Mesenchymal stem cell (in vitro differentiated cells and primary cell): ENCODE measurements around the gene NUDCD3.
A peak's percentile ranks its signal among the peaks of the same experiment; 100 is the strongest.

Experiments used
- DNase-seq: peaks from one replicate; pipeline ENCODE4 v3.0.0-alpha.2; 2013
- H2AFZ ChIP-seq: one replicate; pipeline ENCODE4 v1.6.1; 2013; ENCODE audit warnings: low read depth, mild to moderate bottlenecking, control low read depth, inconsistent platforms, low read length, moderate library complexity
- H2AK5ac ChIP-seq: 2 replicates; pipeline ENCODE4 v1.6.1; 2013; ENCODE audit warnings: low read length, moderate library complexity, mild to moderate bottlenecking, inconsistent platforms; ENCODE audit not compliant: severe bottlenecking
- H2BK120ac ChIP-seq: one replicate; pipeline ENCODE4 v1.6.1; 2013; ENCODE audit warnings: low read depth, mild to moderate bottlenecking, inconsistent platforms, low read length, moderate library complexity
- H2BK12ac ChIP-seq, 2 experiments: one replicate each; pipeline ENCODE4 v1.6.1; 2013; ENCODE audit warnings: inconsistent platforms in 2 of 2, low read length in 2 of 2, mild to moderate bottlenecking in 2 of 2, moderate library complexity in 2 of 2, control low read depth in 1 of 2
- H2BK15ac ChIP-seq: one replicate; pipeline ENCODE4 v1.6.1; 2013; ENCODE audit warnings: mild to moderate bottlenecking, low read depth, inconsistent platforms; ENCODE audit not compliant: poor library complexity, severe bottlenecking
- H2BK5ac ChIP-seq: 2 replicates; pipeline ENCODE4 v1.6.1; 2013; ENCODE audit warnings: low read depth, mild to moderate bottlenecking, low read length, control low read depth, inconsistent platforms; ENCODE audit not compliant: poor library complexity, severe bottlenecking
- H3K14ac ChIP-seq, 2 experiments: one replicate each; pipeline ENCODE4 v1.6.1; 2013; ENCODE audit warnings: inconsistent platforms in 2 of 2, low read length in 2 of 2, control low read depth in 1 of 2, mild to moderate bottlenecking in 1 of 2, moderate library complexity in 1 of 2
- H3K18ac ChIP-seq, 2 experiments: one replicate each; pipeline ENCODE4 v1.6.1; 2013; ENCODE audit warnings: inconsistent platforms in 2 of 2, low read length in 2 of 2, control low read depth in 1 of 2, low read depth in 1 of 2, mild to moderate bottlenecking in 1 of 2
- H3K23ac ChIP-seq, 2 experiments: one replicate each; pipeline ENCODE4 v1.6.1; 2013; ENCODE audit warnings: inconsistent platforms in 2 of 2, low read length in 2 of 2, mild to moderate bottlenecking in 2 of 2, moderate library complexity in 2 of 2, control low read depth in 1 of 2
- H3K27ac ChIP-seq: 2 replicates; pipeline ENCODE4 v1.5.1; 2013; ENCODE audit warnings: mild to moderate bottlenecking, moderate library complexity, low read length, control low read depth, inconsistent platforms; ENCODE audit not compliant: poor library complexity, severe bottlenecking
- H3K27me3 ChIP-seq, 2 experiments: 2 replicates each; pipeline versions ENCODE4 v1.6.1 to v1.7.0; 2013; ENCODE audit warnings: low read length in 2 of 2, mild to moderate bottlenecking in 2 of 2, moderate library complexity in 2 of 2, control low read depth in 1 of 2, inconsistent platforms in 1 of 2; ENCODE audit not compliant: control insufficient read depth in 1 of 2, insufficient read depth in 1 of 2
- H3K36me3 ChIP-seq, 2 experiments: 2 replicates each; pipeline versions ENCODE4 v1.6.1 to v1.7.0; 2013; ENCODE audit warnings: low read length in 2 of 2, control low read depth in 1 of 2, inconsistent platforms in 1 of 2, low read depth in 1 of 2, mild to moderate bottlenecking in 1 of 2; ENCODE audit not compliant: insufficient read depth in 2 of 2, control insufficient read depth in 1 of 2
- H3K4ac ChIP-seq, 2 experiments: one replicate each; pipeline ENCODE4 v1.6.1; 2013; ENCODE audit warnings: inconsistent platforms in 2 of 2, low read length in 2 of 2, mild to moderate bottlenecking in 2 of 2, moderate library complexity in 2 of 2, control low read depth in 1 of 2, low read depth in 1 of 2
- H3K4me1 ChIP-seq: 2 replicates; pipeline ENCODE4 v1.6.1; 2013; ENCODE audit warnings: low read depth, low read length, control low read depth; ENCODE audit not compliant: control insufficient read depth, insufficient read depth
- H3K4me2 ChIP-seq: 2 replicates; pipeline ENCODE4 v1.6.1; 2013; ENCODE audit warnings: low read length, mild to moderate bottlenecking, inconsistent platforms; ENCODE audit not compliant: poor library complexity, severe bottlenecking
- H3K4me3 ChIP-seq, 2 experiments: 2 replicates each; pipeline versions ENCODE4 v1.5.1 to v1.7.0; 2013; ENCODE audit warnings: low read length in 2 of 2, mild to moderate bottlenecking in 2 of 2, control low read depth in 1 of 2, low read depth in 1 of 2; ENCODE audit not compliant: insufficient read depth in 1 of 2
- H3K79me1 ChIP-seq: replicated peaks from 2 replicates; pipeline ENCODE4 v1.6.1; 2013; ENCODE audit warnings: mild to moderate bottlenecking, control low read depth, low read length, inconsistent platforms; ENCODE audit not compliant: poor library complexity, severe bottlenecking
- H3K9ac ChIP-seq: 2 replicates; pipeline ENCODE4 v1.7.0; 2013; ENCODE audit warnings: mild to moderate bottlenecking, low read length, moderate library complexity
- H3K9me3 ChIP-seq: 2 replicates; pipeline ENCODE4 v1.7.0; 2013; ENCODE audit warnings: mild to moderate bottlenecking, low read length; ENCODE audit not compliant: control insufficient read depth
- H4K8ac ChIP-seq: one replicate; pipeline ENCODE4 v1.6.1; 2013; ENCODE audit warnings: inconsistent platforms, mild to moderate bottlenecking, low read length, moderate library complexity
- H4K91ac ChIP-seq: one replicate; pipeline ENCODE4 v1.6.1; 2013; ENCODE audit warnings: mild to moderate bottlenecking, low read length, inconsistent platforms
- WGBS: methylation state at CpG from one replicate; pipeline ENCODE4 v1.1.7; 2013; ENCODE audit warnings: mixed read lengths; 5-methylcytosine and 5-hydroxymethylcytosine counted together

The NUDCD3 gene

DNA sequence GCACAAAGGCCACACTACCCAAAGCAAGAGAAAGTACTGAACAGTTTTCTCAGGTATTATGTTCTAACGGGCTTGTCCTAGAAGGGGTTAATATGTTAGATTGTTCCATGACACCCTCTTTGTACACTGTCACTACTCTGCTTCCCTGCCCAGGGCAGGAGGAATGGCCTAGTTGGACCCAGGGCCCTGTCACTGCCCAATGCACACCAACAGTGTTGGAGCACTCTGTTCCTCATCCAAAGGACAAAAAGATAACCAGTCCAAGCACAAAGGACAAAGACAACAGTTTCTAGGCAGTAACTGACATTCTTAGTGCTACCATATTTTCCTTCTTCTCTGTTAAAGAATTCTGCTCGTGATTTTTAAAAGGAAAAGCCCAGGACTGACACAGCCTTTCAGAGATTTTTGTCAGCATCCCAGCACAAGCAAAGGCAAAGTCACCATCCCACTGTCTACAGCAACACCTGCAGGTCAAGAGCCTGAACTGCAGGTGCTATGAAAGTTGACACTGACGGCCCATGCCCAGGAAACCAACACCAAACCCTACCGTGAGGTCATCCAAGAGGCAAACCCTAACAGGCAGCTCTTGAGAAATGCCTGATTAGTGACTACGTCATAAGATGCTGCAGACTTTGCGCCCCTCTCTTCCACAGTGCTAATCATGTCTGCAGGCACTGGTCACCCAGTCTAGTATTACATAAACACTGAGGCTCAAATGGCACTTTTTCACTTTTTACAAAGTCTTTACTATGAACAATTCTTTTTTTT, 13.2 kb downstream of the NUDCD3 start:
- Histone ChIP-seq H3K14ac (no peak overlapping the region), H3K23ac (no peak overlapping the region), H3K4me2 (no peak overlapping the region), H3K9ac (peak overlapping the region; percentile 56), H4K91ac (no peak overlapping the region), H3K9me3 (no peaks in the 10 kb centered on the region), H3K36me3 (peaks cover 14 to 54% of the 10 kb centered on the region in 2 experiments), H2BK12ac (no peak overlapping the region), H3K4me1 (peaks cover 11% of the 10 kb centered on the region), H4K8ac (no peak overlapping the region), H3K4ac (no peak overlapping the region), H2AK5ac (peak overlapping the region; percentile 11), H3K18ac (no peak overlapping the region), H2BK120ac (no peak overlapping the region), H3K79me1 (peaks cover 24% of the 10 kb centered on the region), H2BK5ac (no peak overlapping the region), H3K4me3 (no peak overlapping the region), H2BK15ac (no peak overlapping the region), H2AFZ (no peak overlapping the region), H3K27me3 (no peaks in the 10 kb centered on the region), H3K27ac (peak overlapping the region; percentile 9)
- 16% methylated on average over 5 of the region's 6 CpGs for WGBS
- peak; percentile 89 for DNase-seq

DNA sequence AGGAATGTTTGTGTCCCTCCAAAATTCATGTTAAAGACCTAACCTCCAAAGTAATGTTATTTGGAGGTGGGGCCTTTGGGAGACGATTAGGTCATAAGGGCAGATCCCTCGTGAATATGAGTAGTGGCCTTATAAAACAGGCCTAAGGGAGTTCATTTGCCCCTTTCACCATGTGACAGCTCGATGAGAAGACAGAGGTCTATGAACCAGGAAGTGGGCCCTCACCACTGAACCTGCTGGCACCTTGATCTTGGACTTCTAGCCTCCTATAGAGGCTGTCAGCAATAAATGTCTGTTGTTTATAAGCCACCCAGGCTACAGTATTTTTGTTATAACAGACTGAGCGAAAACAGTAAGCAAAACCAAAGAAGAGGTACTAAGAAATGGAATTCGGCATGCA, 14.1 kb downstream of the NUDCD3 start:
- Histone ChIP-seq H3K4me1 (peaks cover 13% of the 10 kb centered on the region), H4K91ac (no peak overlapping the region), H2AFZ (no peak overlapping the region), H3K4me2 (no peak overlapping the region), H3K23ac (no peak overlapping the region), H2BK12ac (no peak overlapping the region), H3K14ac (no peak overlapping the region), H3K36me3 (peaks cover 15 to 51% of the 10 kb centered on the region in 2 experiments), H3K4ac (no peak overlapping the region), H2BK120ac (no peak overlapping the region), H3K27ac (no peak overlapping the region), H4K8ac (no peak overlapping the region), H3K79me1 (peaks cover 24% of the 10 kb centered on the region), H3K9me3 (no peaks in the 10 kb centered on the region), H3K9ac (peak overlapping the region; percentile 56), H3K27me3 (no peaks in the 10 kb centered on the region), H3K18ac (no peak overlapping the region), H2BK15ac (no peak overlapping the region), H2BK5ac (no peak overlapping the region), H2AK5ac (peak overlapping the region; percentile 93), H3K4me3 (no peak overlapping the region)
- DNase-seq, result no peak
- WGBS, result 94% methylated on average over 5 of the region's 5 CpGs

DNA sequence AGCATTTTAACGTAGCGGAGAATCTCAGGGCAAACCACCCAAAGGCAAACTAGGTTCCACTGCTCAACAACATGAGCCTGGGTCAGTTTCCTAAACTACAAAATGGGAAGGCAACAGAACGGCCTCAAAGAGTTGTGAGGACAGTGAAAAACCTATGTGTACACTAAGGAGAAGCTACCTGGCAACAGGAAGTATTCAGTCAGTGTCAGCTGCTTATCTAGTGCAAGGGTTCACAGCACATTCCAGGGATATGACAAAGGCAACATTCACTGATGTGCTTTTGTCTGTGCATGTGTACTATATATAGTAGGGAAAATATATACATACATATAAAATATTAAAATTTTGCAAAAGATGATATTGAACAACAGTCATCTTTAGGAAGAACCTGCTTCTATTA, 17.2 kb downstream of the NUDCD3 start:
- Histone ChIP-seq H2AK5ac (peak overlapping the region; percentile 81), H3K14ac (no peak overlapping the region), H3K4ac (no peak overlapping the region), H2BK5ac (no peak overlapping the region), H4K91ac (no peak overlapping the region), H3K18ac (peak overlapping the region in 1 of 2 experiments; percentile 81), H3K36me3 (peaks cover 9 to 42% of the 10 kb centered on the region in 2 experiments), H3K27ac (peak overlapping the region; percentile 10), H3K4me1 (peaks cover 18% of the 10 kb centered on the region), H3K4me3 (no peak overlapping the region), H3K23ac (no peak overlapping the region), H4K8ac (no peak overlapping the region), H2BK120ac (no peak overlapping the region), H3K4me2 (no peak overlapping the region), H3K9ac (no peak overlapping the region), H2BK12ac (no peak overlapping the region), H3K27me3 (no peaks in the 10 kb centered on the region), H2BK15ac (no peak overlapping the region), H2AFZ (no peak overlapping the region), H3K9me3 (no peaks in the 10 kb centered on the region), H3K79me1 (peaks cover 14% of the 10 kb centered on the region)
- DNase-seq, result peak; percentile 26
- 89% methylated on average over 3 of the region's 3 CpGs for WGBS

DNA sequence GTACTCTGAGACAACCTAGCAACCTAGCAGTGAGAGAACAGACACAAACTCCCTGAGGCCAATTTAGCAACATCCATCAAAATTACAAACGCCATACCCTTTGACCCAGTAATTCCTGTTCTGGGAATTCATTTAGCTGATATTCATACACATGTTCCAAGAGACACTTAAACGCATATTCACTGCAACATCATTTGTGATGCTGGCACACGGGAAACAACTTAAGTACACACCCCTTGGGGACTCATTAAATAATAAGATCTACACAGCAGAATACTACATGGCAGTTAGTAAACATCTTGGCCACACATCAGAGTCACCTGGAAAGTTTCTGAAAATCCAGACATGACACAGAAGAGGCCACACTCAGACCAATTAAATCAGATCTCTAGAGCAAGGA, 17.6 kb downstream of the NUDCD3 start:
- DNase-seq, result no peak
- Histone ChIP-seq H4K8ac (no peak overlapping the region), H3K18ac (no peak overlapping the region), H3K4me3 (no peak overlapping the region), H3K4me1 (peaks cover 19% of the 10 kb centered on the region), H4K91ac (no peak overlapping the region), H3K79me1 (peaks cover 14% of the 10 kb centered on the region), H3K14ac (no peak overlapping the region), H2BK15ac (no peak overlapping the region), H3K4me2 (no peak overlapping the region), H3K36me3 (peaks cover 8 to 41% of the 10 kb centered on the region in 2 experiments), H2BK12ac (no peak overlapping the region), H2BK5ac (no peak overlapping the region), H3K23ac (no peak overlapping the region), H3K27me3 (no peaks in the 10 kb centered on the region), H3K27ac (peak overlapping the region; percentile 10), H3K9ac (no peak overlapping the region), H3K9me3 (no peaks in the 10 kb centered on the region), H2BK120ac (no peak overlapping the region), H3K4ac (no peak overlapping the region), H2AFZ (no peak overlapping the region), H2AK5ac (peak overlapping the region; percentile 81)
- WGBS, result 52% methylated on average over 3 of the region's 3 CpGs
